H1 (cell line): Measurements from ENCODE around the gene VPS13D.

Source experiments
- CHD2 ChIP-seq: IDR thresholded peaks from 2 replicates; pipeline ENCODE4 v1.6.1; 2012; ENCODE audit warnings: low read length, improper control_type of control experiment
- CTCF ChIP-seq, 3 experiments: IDR thresholded peaks; 1 replicate in 2 of 3; 2 replicates in 1 of 3; pipeline versions ENCODE4 v1.5.1 to v1.6.1; 2011; ENCODE audit warnings: low read length in 3 of 3, mild to moderate bottlenecking in 3 of 3, inconsistent platforms in 2 of 3, low read depth in 1 of 3, moderate library complexity in 1 of 3; ENCODE audit not compliant: insufficient read depth in 1 of 3; ENCODE audit errors: control extremely low read depth in 1 of 3
- EGR1 ChIP-seq: IDR thresholded peaks from 2 replicates; pipeline ENCODE4 v1.6.1; 2011; ENCODE audit warnings: low read depth, low read length, borderline replicate concordance
- EP300 ChIP-seq, 2 experiments: IDR thresholded peaks; 1 replicate in 1 of 2; 2 replicates in 1 of 2; pipeline ENCODE4 v1.6.1; 2011 to 2012; ENCODE audit warnings: low read depth in 2 of 2, low read length in 2 of 2, mild to moderate bottlenecking in 2 of 2, borderline replicate concordance in 1 of 2, inconsistent platforms in 1 of 2, moderate library complexity in 1 of 2
- HDAC2 ChIP-seq, 2 experiments: fragments of 300-600 bp in 1 of 2; sonication (generic) in 1 of 2; IDR thresholded peaks; 2 replicates each; pipeline ENCODE4 v1.6.1; 2011 to 2012; ENCODE audit warnings: low read depth in 2 of 2, low read length in 2 of 2, mild to moderate bottlenecking in 2 of 2, moderate library complexity in 2 of 2, borderline replicate concordance in 1 of 2, inconsistent platforms in 1 of 2
- HDAC6 ChIP-seq: IDR thresholded peaks from one replicate; pipeline ENCODE4 v1.7.1; 2012; ENCODE audit warnings: low read depth, mild to moderate bottlenecking, inconsistent platforms, low read length, moderate library complexity
- JUND ChIP-seq: IDR thresholded peaks from 2 replicates; pipeline ENCODE4 v1.6.1; 2011; ENCODE audit warnings: mild to moderate bottlenecking, improper control_type of control experiment, low read length
- POLR2AphosphoS5 ChIP-seq: IDR thresholded peaks from 2 replicates; pipeline ENCODE4 v1.6.1; 2011; ENCODE audit warnings: low read depth, low read length
- TEAD4 ChIP-seq: IDR thresholded peaks from 2 replicates; pipeline ENCODE4 v1.6.1; 2012; ENCODE audit warnings: low read depth, low read length, inconsistent platforms, mixed read lengths
- YY1 ChIP-seq: IDR thresholded peaks from 2 replicates; pipeline ENCODE4 v1.6.1; 2011; ENCODE audit warnings: low read depth, mild to moderate bottlenecking, low read length
- TF ChIP-seq, protein P1 (sequence below): IDR thresholded peaks from 2 replicates; pipeline ENCODE4 v1.6.1; 2012; ENCODE audit warnings: low read length, inconsistent platforms
- TF ChIP-seq, protein P2 (sequence below): IDR thresholded peaks from 2 replicates; pipeline ENCODE4 v1.6.1; 2012; ENCODE audit warnings: inconsistent platforms

- TF ChIP-seq, protein P1, sequence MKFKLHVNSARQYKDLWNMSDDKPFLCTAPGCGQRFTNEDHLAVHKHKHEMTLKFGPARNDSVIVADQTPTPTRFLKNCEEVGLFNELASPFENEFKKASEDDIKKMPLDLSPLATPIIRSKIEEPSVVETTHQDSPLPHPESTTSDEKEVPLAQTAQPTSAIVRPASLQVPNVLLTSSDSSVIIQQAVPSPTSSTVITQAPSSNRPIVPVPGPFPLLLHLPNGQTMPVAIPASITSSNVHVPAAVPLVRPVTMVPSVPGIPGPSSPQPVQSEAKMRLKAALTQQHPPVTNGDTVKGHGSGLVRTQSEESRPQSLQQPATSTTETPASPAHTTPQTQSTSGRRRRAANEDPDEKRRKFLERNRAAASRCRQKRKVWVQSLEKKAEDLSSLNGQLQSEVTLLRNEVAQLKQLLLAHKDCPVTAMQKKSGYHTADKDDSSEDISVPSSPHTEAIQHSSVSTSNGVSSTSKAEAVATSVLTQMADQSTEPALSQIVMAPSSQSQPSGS: no peak
- TF ChIP-seq POLR2AphosphoS5 (no peak), JUND (no peak), CHD2 (no peak), HDAC2 (IDR thresholded peaks at IDR 0.05; ENCODE audit: borderline replicate concordance in 1 of 2, low read depth in 2 of 2, low read length in 2 of 2) (no peak), HDAC6 (no peak), CTCF (IDR thresholded peaks at IDR 0.05; ENCODE audit: control extremely low read depth in 1 of 3, insufficient read depth in 1 of 3, low read depth in 1 of 3, low read length in 3 of 3) (no peak), EP300 (IDR thresholded peaks at IDR 0.05; ENCODE audit: borderline replicate concordance in 1 of 2, low read depth in 2 of 2, low read length in 2 of 2) (no peak), YY1 (no peak), TEAD4 (no peak), EGR1 (no peak)
- TF ChIP-seq, protein P2, sequence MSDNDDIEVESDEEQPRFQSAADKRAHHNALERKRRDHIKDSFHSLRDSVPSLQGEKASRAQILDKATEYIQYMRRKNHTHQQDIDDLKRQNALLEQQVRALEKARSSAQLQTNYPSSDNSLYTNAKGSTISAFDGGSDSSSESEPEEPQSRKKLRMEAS: no peak
These were observed 108.2 kb downstream of the VPS13D start for GRCh38 chr1:12338017-12338416.
